COLO668 (cell line): ENCODE results near the gene F10.
"Not testable (repeated sequence)": the region's sequence is repeated elsewhere in the genome, so short reads cannot be mapped to it uniquely, and the experiment has no call there.

Source experiments
- DNase-seq: peaks from one replicate; lab custom pipeline; 2025; ENCODE audit not compliant: unreplicated experiment; lab: John Stamatoyannopoulos, UW

Gene F10

DNA sequence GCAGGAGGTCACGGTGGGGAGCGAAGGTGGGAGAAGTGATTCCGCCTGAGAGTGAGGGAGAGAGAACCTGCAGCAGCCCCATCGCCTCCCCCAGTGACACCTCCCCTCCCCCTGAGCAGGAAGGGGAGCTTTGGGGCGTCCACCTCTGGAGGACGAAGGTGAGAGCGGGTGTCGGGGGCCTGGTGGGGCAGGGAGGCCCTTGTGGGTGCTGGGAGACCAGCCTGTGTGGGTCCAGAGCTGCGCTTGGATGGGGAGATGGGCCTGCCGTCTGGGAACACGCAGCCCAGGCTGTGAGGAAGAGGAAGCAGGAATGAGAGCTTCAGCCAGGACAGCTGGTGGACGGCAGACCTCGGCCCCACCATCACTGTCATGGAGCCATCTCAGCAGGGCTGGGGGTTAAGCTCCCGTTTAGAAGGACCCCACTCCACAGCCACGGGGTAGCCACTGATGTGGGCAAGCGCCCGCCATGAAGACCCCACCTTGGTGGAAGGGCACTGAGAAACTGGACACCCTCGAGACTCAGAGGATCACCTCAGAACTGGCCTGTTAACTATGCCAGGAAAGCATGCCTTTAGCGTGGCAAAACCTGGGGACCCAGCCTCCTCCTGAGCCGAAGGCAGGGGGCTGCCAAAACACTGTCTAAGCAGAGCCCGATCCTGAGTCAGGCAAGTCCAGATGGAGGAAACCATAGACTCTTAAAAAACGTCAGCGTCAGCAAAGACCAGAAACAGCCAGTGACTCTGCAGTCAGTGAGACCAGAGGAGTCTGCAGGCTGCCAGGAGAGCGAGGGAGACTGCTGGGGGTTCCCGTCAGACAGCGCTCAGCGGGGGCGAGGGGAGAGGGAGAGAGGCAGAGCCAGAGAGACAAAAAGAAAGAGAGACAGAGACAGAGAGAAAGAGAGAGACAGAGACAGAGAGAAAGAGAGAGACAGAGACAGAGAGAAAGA, 29.4 kb downstream of the F10 start:
- DNase-seq, result no peak

DNA sequence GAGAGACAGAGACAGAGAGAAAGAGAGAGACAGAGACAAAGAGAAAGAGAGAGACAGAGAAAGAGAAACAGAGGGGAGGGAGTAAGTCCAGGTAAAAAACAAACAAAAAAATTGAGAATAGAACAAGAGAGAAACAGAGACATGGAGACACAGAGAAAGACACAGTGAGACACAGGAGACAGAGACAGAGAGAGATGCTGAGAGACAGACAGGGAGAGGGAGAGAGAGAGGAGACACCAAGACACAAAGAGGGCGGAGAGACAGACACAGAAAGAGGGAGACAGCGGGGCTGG, 30.0 kb downstream of the F10 start:
- no peak for DNase-seq

DNA sequence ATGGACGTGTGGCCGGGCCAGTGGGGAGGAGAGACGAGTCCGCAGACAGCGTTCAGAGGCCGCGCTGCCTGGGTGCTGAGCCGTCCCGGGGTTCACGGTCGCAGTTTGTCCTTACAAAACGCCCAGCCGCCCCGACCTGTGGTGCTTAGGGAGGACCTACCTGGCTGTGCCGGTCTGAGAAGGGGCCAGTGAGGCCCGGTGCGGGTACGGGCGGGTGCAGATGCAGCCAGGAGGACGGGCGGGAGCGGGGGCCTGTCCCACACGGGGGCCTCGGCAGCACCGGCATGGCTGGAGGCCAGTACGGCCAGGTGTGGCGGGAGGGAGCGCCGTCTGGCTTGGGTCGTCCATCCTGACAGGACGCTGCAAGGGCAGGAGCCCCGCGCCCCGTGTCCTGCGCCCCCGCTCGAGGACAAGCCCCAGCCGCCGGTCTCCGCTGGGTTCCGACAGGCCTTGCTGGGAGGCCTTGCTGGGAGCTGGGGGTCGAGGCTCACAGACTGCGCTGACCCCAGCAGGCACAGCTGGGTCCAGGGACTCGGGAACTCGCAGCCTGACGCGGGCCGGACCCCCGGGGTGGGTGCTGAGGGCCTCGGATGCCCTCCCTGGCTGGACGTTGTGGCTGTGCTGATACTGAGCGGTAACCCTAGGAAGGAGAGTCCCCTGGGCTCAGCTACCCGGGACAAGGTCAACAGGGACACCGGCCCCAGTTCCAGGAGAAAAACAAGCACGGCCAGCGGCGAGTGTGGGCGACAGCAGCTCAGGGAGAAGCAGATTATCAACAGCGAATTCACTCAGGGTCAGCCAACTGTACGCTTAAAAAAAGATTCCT, 30.6 kb downstream of the F10 start:
- peak; percentile 67 for DNase-seq

DNA sequence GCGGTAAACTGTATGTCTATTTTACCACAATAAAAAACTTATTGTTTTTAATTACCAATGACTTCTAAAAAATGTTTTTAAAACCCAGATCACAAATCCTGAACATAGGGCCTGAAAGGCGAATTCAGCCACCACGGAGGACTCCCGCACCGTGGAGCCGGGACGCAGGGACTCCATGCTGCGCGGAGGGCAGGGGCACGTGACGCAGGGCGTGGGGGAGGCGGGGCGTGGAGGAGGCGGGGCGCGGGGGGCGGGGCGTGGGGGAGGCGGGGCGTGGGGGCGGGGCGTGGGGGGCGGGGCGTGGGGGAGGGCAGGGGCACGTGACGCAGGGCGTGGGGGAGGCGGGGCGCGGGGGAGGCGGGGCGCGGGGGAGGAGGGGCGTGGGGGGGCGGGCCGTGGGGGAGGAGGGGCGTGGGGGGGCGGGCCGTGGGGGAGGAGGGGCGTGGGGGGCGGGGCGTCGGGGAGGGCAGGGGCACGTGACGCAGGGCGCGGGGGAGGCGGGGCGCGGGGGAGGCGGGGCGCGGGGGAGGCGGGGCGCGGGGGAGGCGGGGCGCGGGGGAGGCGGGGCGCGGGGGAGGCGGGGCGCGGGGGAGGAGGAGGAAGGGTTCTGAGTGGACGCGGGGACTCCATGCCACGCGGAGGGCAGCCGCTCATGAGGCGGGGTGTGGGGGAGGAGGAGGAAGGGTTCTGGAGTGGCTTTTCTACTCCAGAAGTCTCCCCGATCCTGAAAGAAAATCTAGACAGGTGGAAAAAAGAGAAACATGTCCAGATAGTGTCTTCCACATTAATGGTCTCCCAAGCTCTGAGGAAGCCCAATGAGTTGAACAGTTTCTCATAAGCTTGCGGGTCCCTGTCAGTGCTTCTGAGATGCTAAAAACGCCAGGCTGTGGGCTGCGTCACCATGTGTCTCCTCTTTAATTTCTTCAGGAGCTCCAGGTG, 31.5 kb downstream of the F10 start:
- peak; percentile 91 for DNase-seq

DNA sequence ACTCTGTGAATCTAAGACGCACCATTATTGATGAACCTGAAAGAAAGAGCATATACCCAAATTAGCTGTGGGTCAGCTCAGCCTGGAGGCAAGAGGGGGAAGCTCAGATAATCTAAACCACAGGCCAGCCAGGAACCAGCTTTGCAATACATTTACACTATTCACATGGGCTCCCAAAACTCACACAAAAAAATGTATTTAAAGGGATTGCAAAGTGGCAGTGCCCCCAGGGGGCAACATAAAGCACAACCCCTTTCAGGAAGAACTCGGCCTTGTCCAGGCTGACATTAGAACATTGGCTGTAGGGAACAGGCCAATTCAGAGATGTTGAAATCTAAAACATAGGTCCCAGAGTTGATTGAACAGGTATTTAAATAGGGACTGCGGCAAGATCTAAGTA, 32.6 kb downstream of the F10 start:
- DNase-seq, result no peak

DNA sequence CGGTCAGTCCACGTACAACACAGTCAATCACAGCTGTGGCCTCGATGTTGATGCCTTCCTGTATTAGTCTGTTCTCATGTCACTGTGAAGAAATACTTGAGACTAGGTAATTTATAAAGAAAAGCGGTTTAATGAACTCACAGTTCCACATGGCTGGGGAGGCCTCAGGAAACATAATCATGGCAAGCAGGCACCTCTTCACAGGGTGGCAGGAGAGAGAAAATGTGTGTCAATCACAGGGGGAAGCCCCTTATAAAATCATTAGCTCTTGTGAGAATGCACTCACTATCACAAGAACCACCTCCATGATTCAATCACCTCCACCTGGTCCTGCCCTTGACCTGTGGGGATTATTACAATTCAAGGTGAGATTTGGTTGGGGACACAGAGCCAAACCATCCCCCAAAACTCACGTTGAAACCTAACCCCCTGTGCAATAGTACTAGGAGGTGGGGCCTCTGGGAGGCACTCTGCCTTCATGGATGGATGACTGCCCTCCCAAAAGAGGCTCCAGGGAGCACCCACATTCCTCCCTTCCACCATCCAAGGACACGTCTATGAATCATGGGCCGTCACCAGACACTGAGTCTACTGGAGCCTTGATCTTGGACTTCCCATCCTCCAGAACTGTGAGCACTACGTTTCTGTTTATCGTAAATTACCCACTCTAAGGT, 33.5 kb downstream of the F10 start:
- DNase-seq, result no peak

DNA sequence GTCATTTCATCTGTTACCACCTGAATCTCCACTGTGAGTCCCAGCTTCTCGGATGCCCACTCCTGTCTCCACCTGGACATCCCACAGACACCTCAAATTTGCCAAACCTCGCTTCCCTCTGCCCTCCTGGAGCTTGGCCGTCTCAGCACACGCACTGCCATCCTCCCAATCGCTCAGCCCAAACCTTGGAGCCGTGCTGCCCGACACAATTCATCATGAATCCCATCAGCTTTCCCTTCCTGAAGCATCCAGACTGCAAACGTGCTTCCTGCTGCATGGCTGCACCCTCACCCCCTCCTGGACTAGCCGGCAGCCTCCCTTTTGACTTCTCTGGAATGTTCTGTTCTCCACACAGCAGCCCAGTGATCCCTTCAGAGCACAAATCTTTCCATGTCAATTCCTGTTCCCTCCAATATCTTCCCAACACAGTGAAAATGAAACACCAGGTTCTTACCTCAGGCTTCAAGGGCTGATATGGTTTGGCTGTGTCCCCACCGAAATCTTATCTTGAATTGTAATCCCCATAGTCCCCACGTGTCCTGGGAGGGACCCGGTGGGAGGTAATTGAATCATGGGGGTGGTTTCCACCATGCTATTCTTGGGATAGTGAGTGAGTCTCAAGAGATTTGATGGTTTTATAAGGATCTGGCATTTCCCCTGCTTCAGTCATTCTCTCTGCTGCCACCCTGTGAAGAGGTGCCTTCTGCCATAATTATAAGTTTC, 34.8 kb downstream of the F10 start:
- no peak for DNase-seq

GRCh38 chr13:113157929-113158747, 35.5 kb downstream of the F10 start, which contains the start of gene PROZ:
Gene PROZ (plus strand): TSS chr13:113158648. CDS start chr13:113158661, 13 bp downstream.
- peak; percentile 43 for DNase-seq

DNA sequence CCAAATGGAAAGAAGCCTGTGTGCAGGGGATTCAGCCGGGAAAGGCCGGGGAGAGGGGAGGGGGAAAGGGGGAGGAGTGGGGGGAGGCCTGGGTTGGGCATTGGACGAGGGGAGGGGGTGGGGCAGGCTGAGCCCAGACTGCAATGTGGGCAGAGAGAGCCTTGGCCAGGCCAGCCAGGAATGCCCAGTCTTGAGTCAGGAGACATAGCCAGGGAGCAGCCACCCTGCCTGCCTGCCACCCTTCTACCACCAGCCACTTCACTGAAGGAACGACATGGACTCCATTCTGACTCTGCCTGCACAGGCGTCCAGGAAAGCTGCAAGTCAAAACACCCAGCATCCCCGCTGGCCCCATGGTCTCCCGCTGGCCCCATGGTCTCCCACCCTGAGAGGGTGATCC, 36.3 kb downstream of the F10 start:
- no peak for DNase-seq

GRCh38 chr13:113159701-113160100, 37.1 kb downstream of the F10 start:
- DNase-seq, result no peak

DNA sequence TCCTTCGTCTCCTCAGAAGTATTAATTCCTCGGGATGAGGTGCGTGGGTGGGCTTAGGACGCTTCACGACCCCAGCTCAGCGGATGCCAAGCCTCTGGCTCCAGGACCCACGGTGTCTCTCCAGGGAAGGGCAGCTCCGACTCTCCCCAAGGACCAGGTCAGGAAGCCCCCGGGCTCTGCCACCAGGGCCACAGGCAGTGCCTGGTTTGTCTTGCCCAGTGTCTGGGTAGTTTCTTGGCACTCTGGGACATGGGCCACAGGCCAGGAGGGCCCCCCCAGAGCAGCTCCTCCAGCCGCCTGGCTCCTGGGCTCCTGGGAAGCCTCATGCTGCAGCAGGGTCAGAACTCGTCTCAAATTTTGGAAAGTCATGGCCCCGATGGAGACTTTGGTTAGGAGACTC, 38.4 kb downstream of the F10 start:
- no peak for DNase-seq

DNA sequence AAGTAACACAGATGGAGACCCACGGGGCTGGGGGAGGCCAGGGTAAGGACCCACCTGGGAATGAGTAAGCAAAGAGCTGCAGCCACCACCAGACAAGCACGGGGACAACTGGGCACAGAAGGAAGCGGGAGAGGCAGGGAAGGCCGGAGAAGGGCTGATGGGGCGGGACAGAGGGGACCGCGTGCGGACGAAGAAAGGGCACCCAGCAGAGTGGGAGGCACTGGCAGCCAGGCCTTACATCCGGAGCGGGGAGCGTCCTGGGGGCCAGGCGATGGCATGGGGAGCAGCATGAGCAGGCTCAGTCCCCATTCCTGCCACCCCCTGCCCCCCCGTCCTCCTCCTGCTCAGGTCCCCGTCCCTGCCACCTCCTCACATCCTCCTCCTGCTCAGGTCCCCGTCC, 38.8 kb downstream of the F10 start:
- DNase-seq, result no peak

DNA sequence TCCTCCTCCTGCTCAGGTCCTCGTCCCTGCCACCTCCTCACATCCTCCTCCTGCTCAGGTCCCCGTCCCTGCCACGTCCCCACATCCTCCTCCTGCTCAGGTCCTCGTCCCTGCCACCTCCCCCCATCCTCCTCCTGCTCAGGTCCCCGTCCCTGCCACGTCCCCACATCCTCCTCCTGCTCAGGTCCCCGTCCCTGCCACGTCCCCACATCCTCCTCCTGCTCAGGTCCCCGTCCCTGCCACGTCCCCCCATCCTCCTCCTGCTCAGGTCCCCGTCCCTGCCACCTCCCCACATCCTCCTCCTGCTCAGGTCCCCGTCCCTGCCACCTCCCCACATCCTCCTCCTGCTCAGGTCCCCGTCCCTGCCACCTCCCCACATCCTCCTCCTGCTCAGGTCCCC, 39.4 kb downstream of the F10 start:
- DNase-seq, result not testable (repeated sequence)

GRCh38 chr13:113162783-113163685, 40.4 kb downstream of the F10 start:
- DNase-seq, result peak; percentile 76

GRCh38 chr13:113164492-113164891, 41.9 kb downstream of the F10 start:
- DNase-seq, result no peak

- no peak for DNase-seq
Observed at GRCh38 chr13:113166266-113166665, 43.7 kb downstream of the F10 start.

DNA sequence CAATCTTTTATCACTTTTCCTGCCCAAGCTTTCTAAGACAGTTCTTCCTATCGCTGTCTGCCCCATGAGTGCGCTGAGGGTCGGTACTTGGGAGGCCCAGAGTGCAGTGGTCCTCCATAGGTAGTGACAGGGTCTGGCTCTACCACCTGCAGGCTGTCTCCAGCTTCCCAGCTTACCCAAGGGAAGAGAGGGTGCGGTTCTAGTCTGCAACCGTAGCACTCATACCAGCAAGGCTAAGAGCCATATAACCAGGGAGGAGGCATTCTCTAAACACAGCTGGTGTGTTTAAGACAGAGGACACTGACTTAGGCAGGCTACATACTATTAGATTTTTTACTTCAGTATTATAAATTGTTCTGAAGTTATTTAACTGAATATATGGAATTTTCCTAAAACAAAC, 44.1 kb downstream of the F10 start:
- DNase-seq, result no peak

GRCh38 chr13:113167155-113167554, 44.6 kb downstream of the F10 start:
- DNase-seq, result no peak
